ENCODE results near the gene TINAG. TPM values are rescaled to one million over a fixed set of nuclear protein-coding genes. Genes with fewer than 3 reads are reported as not detected.

TINAG gene
- total and polyA plus RNA-seq, 2 donors (not counting 3 experiments of a cell fraction or from before 2014, with no cell fraction given) = not detected

GRCh38 chr6:54285595-54285994 is 22.6 kb upstream of the TINAG start:
- DNase-seq (ENCODE audit: low read depth, low spot score) (no peak), FAIRE-seq (no peak)
- no peaks in the 10 kb centered on the region for H3K27me3 ChIP-seq (ENCODE audit: control insufficient read depth in 2 of 2, insufficient read depth in 2 of 2, low read length in 2 of 2)
- ChIA-PET CTCF (interaction anchor here (0.7 to 2.3 kb wide), 4 partner anchors 13 to 51 kb away, joined by 4 to 8 read pairs (median 4); no protein-coding TSS in a partner anchor), POLR2A (interaction anchor here (0.6 kb wide), 1 partner anchor 315 kb away, joined by 3 read pairs; no protein-coding TSS in a partner anchor)
- H4K20me1 ChIP-seq (replicated peaks; ENCODE audit: control insufficient read depth, extremely low read depth, insufficient read depth, low read length) = no peaks in the 10 kb centered on the region
- no peak overlapping the region for H3K4me2 ChIP-seq (ENCODE audit: insufficient read depth, low read length)
- no peaks in the 10 kb centered on the region for H3K36me3 ChIP-seq (ENCODE audit: control insufficient read depth in 2 of 2, extremely low read depth in 1 of 2, insufficient read depth in 2 of 2, low read length in 2 of 2)
- no TSS peak for BruUV-seq (replicated peaks)
- peaks cover 7% of the 10 kb centered on the region for H3K4me1 ChIP-seq (ENCODE audit: control insufficient read depth, extremely low read depth, insufficient read depth, low read length)
- H2AFZ ChIP-seq (ENCODE audit: low read depth, low read length) = no peak overlapping the region
- TF ChIP-seq JUN (IDR thresholded peaks at IDR 0.05; ENCODE audit: borderline replicate concordance, insufficient read depth, insufficient read length, low read depth) (no peak), EZH2 (IDR thresholded peaks at IDR 0.05; ENCODE audit: borderline replicate concordance, low read depth, low read length, severe bottlenecking) (no peak), MAX (IDR thresholded peaks at IDR 0.05; ENCODE audit: insufficient read depth, insufficient read length) (no peak), GATA2 (IDR thresholded peaks at IDR 0.05; ENCODE audit: insufficient read depth, insufficient read length, low read depth, low read length) (no peak), POLR2AphosphoS5 (IDR thresholded peaks at IDR 0.05; ENCODE audit: insufficient read depth, low read depth, low read length) (no peak), MYC (IDR thresholded peaks at IDR 0.05; ENCODE audit: low read depth, low read length) (no peak), CTCF (IDR thresholded peaks at IDR 0.05; ENCODE audit: extremely low read depth in 1 of 2, insufficient read depth in 1 of 2, low read depth in 1 of 2, low read length in 2 of 2) (no peak), FOS (IDR thresholded peaks at IDR 0.05; ENCODE audit: borderline replicate concordance, insufficient read depth, low read length) (no peak), POLR2A (IDR thresholded peaks at IDR 0.05; ENCODE audit: low read depth, low read length) (no peak)
- no peak overlapping the region for H3K4me3 ChIP-seq (replicated peaks in 1 of 3; ENCODE audit: insufficient read depth in 1 of 3, low read depth in 1 of 3, low read length in 3 of 3)
- H3K9ac ChIP-seq (replicated peaks; ENCODE audit: extremely low read depth, insufficient read depth, low read length) = no peak overlapping the region
- H3K9me1 ChIP-seq (replicated peaks; ENCODE audit: control insufficient read depth, extremely low read depth, insufficient read depth, low read length) = no peaks in the 10 kb centered on the region
- intact Hi-C loops (cut with micrococcal nuclease) = no loop called here
- no peak overlapping the region for H3K27ac ChIP-seq (ENCODE audit: insufficient read depth, low read depth, low read length)
- no peaks in the 10 kb centered on the region for H3K9me3 ChIP-seq (replicated peaks; ENCODE audit: control insufficient read depth, insufficient read depth, low read length)
- no peaks in the 10 kb centered on the region for H3K79me2 ChIP-seq (ENCODE audit: control insufficient read depth, insufficient read depth, low read length)
- dilution Hi-C loops (cut with MboI; ENCODE audit: extremely low pct_ligation_motif_present, low sequenced_read_pairs) = no loop called here
